GM18868 (cell line): Measurements from ENCODE around the gene CDH13.

ENCODE experiments used
- ATAC-seq: cut with Tn5 transposase; IDR thresholded peaks from one replicate; pipeline ENCODE4 v1.9.1; 2021; ENCODE audit warnings: mild to moderate bottlenecking, moderate library complexity; ENCODE audit not compliant: unreplicated experiment

Gene CDH13

GRCh38 chr16:83804366-83804765, 1177.6 kb downstream of the CDH13 start:
- ATAC-seq = no peak

GRCh38 chr16:83806036-83806435, 1179.3 kb downstream of the CDH13 start:
- no peak for ATAC-seq

- ATAC-seq = no peak
Measured at GRCh38 chr16:83806731-83807130, 1180.0 kb downstream of the CDH13 start.

GRCh38 chr16:83807327-83807709, 1180.5 kb downstream of the CDH13 start:
- ATAC-seq = peak; percentile 4

- ATAC-seq = peak; percentile 95
Measured at GRCh38 chr16:83807710-83808572, 1181.2 kb downstream of the CDH13 start, which contains the start of gene HSBP1. HSBP1 (plus strand) TSS chr16:83807978; CDS start chr16:83808077, 99 bp downstream.

- no peak for ATAC-seq
Measured at GRCh38 chr16:83808573-83809014, 1181.8 kb downstream of the CDH13 start.

GRCh38 chr16:83809092-83809491, 1182.3 kb downstream of the CDH13 start:
- ATAC-seq = no peak

GRCh38 chr16:83810901-83811300, 1184.1 kb downstream of the CDH13 start:
- no peak for ATAC-seq

GRCh38 chr16:83813823-83814658, 1187.3 kb downstream of the CDH13 start:
- ATAC-seq = no peak

GRCh38 chr16:83814659-83814985, 1187.9 kb downstream of the CDH13 start:
- no peak for ATAC-seq

- ATAC-seq = no peak
Measured at GRCh38 chr16:83817022-83817421, 1190.3 kb downstream of the CDH13 start.

- no peak for ATAC-seq
Measured at GRCh38 chr16:83818276-83818675, 1191.5 kb downstream of the CDH13 start.

- ATAC-seq = no peak
Measured at GRCh38 chr16:83819361-83819760, 1192.6 kb downstream of the CDH13 start.

- ATAC-seq = peak; percentile 73
Measured at GRCh38 chr16:83826146-83826913, 1199.6 kb downstream of the CDH13 start.

GRCh38 chr16:83830091-83830768, 1203.5 kb downstream of the CDH13 start:
- no peak for ATAC-seq

GRCh38 chr16:83830769-83831455, 1204.1 kb downstream of the CDH13 start:
- ATAC-seq = no peak

- no peak for ATAC-seq
Measured at GRCh38 chr16:83831456-83831987, 1204.8 kb downstream of the CDH13 start.

GRCh38 chr16:83833921-83834320, 1207.2 kb downstream of the CDH13 start:
- ATAC-seq = no peak
